CD4-positive, alpha-beta memory T cell (primary cell): ENCODE results near the gene FAM168B. TPM values are rescaled to one million over a fixed set of nuclear protein-coding genes. Genes with fewer than 3 reads are reported as not detected.

Source experiments
- CTCF ChIA-PET: fragments of 350-600 bp; sonication (Branson Sonifier 250); formaldehyde crosslinking; loops from one replicate; lab custom pipeline; 2021; ENCODE audit warnings: inconsistent platforms; ENCODE audit not compliant: partially characterized antibody; lab: Charles Lee
- POLR2A ChIA-PET: fragments of 350-600 bp; sonication (Branson Sonifier 250); formaldehyde crosslinking; loops from one replicate; lab custom pipeline; 2021; ENCODE audit not compliant: partially characterized antibody; lab: Charles Lee
- DNase-seq, 5 donors: peaks; one replicate each; pipeline versions ENCODE4 v3.0.0 to v3.0.0-alpha.2; 2020 to 2022; ENCODE audit warnings: mixed read lengths in 1 of 5
- H3K27ac ChIP-seq: one replicate; pipeline ENCODE4 v1.7.0; 2013; ENCODE audit warnings: low read depth, low read length
- H3K27me3 ChIP-seq: 2 replicates; pipeline ENCODE4 v1.7.0; 2013; ENCODE audit warnings: mild to moderate bottlenecking, low read length, moderate library complexity; ENCODE audit not compliant: insufficient read depth
- H3K36me3 ChIP-seq: 2 replicates; pipeline ENCODE4 v1.7.0; 2013; ENCODE audit warnings: mild to moderate bottlenecking, low read length, moderate library complexity; ENCODE audit not compliant: insufficient read depth
- H3K4me1 ChIP-seq: 2 replicates; pipeline ENCODE4 v1.7.0; 2013; ENCODE audit warnings: mild to moderate bottlenecking, low read length, moderate library complexity; ENCODE audit not compliant: insufficient read depth
- H3K4me3 ChIP-seq, 2 donors: one replicate each; pipeline ENCODE4 v1.7.0; 2013; ENCODE audit warnings: low read length in 2 of 2, mild to moderate bottlenecking in 1 of 2
- H3K9me3 ChIP-seq, 2 donors: one replicate each; pipeline ENCODE4 v1.7.0; 2013; ENCODE audit warnings: low read length in 2 of 2, control low read depth in 1 of 2; ENCODE audit not compliant: control insufficient read depth in 1 of 2
- H3K27ac Mint-ChIP-seq, 7 donors: one replicate each; pipeline ENCODE4 v1.8.0; 2020 to 2021; ENCODE audit warnings: mixed read lengths in 7 of 7, mild to moderate bottlenecking in 6 of 7, inconsistent platforms in 3 of 7, moderate library complexity in 3 of 7
- H3K27me3 Mint-ChIP-seq, 2 donors: one replicate each; pipeline ENCODE4 v1.8.0; 2020 to 2021; ENCODE audit warnings: mixed read lengths in 2 of 2
- H3K36me3 Mint-ChIP-seq, 2 donors: one replicate each; pipeline ENCODE4 v1.8.0; 2020 to 2021; ENCODE audit warnings: mixed read lengths in 2 of 2, inconsistent platforms in 1 of 2, mild to moderate bottlenecking in 1 of 2
- H3K4me1 Mint-ChIP-seq, 4 donors: one replicate each; pipeline ENCODE4 v1.8.0; 2020 to 2021; ENCODE audit warnings: mixed read lengths in 4 of 4, mild to moderate bottlenecking in 1 of 4
- H3K4me3 Mint-ChIP-seq, 8 donors: one replicate each; pipeline ENCODE4 v1.8.0; 2020 to 2021; ENCODE audit warnings: mixed read lengths in 8 of 8, mild to moderate bottlenecking in 7 of 8, moderate library complexity in 6 of 8, inconsistent platforms in 3 of 8
- H3K9me3 Mint-ChIP-seq, 8 donors: one replicate each; pipeline ENCODE4 v1.8.0; 2020 to 2021; ENCODE audit warnings: mixed read lengths in 8 of 8, mild to moderate bottlenecking in 5 of 8, inconsistent platforms in 3 of 8, moderate library complexity in 1 of 8
- intact Hi-C: fragments of 100-400 bp; cut with micrococcal nuclease; formaldehyde crosslinking; loops from one replicate; pipeline ENCODE4 v1.15.1; 2023
- polyA plus RNA-seq, 2 donors: library from polyadenylated mRNA; unstranded; fragments of 300-500 nt; fragmentation: Illumina TruSeq; gene quantifications; one replicate each; pipeline ENCODE4 v1.2.3, GENCODE V29; 2021
- total RNA-seq, 2 experiments: library from RNA; stranded (reverse); gene quantifications; one replicate each; pipeline ENCODE4 v1.2.3, GENCODE V29; 2021

Gene FAM168B
- total and polyA plus RNA-seq, 4 experiments from 2014 or later: 17.4 to 81.0 (median 58.3) TPM

- CTCF ChIA-PET: no interaction called here
- H3K36me3 ChIP-seq: no peaks in the 10 kb centered on the region
- H3K27me3 ChIP-seq: no peaks in the 10 kb centered on the region
- no peak overlapping the region for H3K27ac ChIP-seq
- POLR2A ChIA-PET: no interaction called here
- no peak overlapping the region for H3K4me3 ChIP-seq
- intact Hi-C loops: no loop called here
- DNase-seq: no peak
- H3K4me1 ChIP-seq: no peaks in the 10 kb centered on the region
- Mint-ChIP-seq H3K4me1 (peaks cover 0 to under 1% (median 0%) of the 10 kb centered on the region in 4 donors), H3K27ac (no peak overlapping the region), H3K36me3 (no peaks in the 10 kb centered on the region), H3K4me3 (no peak overlapping the region), H3K9me3 (peaks cover 0 to 6% (median 3%) of the 10 kb centered on the region in 8 donors), H3K27me3 (peaks cover 9 to 13% of the 10 kb centered on the region in 2 donors)
- H3K9me3 ChIP-seq: no peaks in the 10 kb centered on the region
Observed at GRCh38 chr2:131016826-131017741, 76.2 kb downstream of the FAM168B start.

- Mint-ChIP-seq H3K4me1 (peaks cover 7 to 13% (median 10%) of the 10 kb centered on the region in 4 donors), H3K27ac (no peak overlapping the region), H3K27me3 (peaks cover 8 to 16% of the 10 kb centered on the region in 2 donors), H3K36me3 (no peaks in the 10 kb centered on the region), H3K4me3 (no peak overlapping the region), H3K9me3 (no peaks in the 10 kb centered on the region)
- Histone ChIP-seq H3K27me3 (no peaks in the 10 kb centered on the region), H3K36me3 (no peaks in the 10 kb centered on the region), H3K9me3 (no peaks in the 10 kb centered on the region), H3K4me3 (no peak overlapping the region), H3K4me1 (peaks cover 8% of the 10 kb centered on the region), H3K27ac (no peak overlapping the region)
- ChIA-PET CTCF (no interaction called here), POLR2A (no interaction called here)
- intact Hi-C loops: no loop called here
- DNase-seq: no peak
Observed at GRCh38 chr2:131015764-131016163, 77.5 kb downstream of the FAM168B start.

GRCh38 chr2:131014141-131014540, 79.1 kb downstream of the FAM168B start:
- ChIA-PET POLR2A (no interaction called here), CTCF (no interaction called here)
- peaks cover 19% of the 10 kb centered on the region for H3K4me1 ChIP-seq
- no peak overlapping the region for H3K4me3 Mint-ChIP-seq
- no peak for DNase-seq
- H3K9me3 ChIP-seq: no peaks in the 10 kb centered on the region
- H3K36me3 Mint-ChIP-seq: no peaks in the 10 kb centered on the region
- H3K27ac ChIP-seq: no peak overlapping the region
- H3K27ac Mint-ChIP-seq: no peak overlapping the region
- H3K4me1 Mint-ChIP-seq: peaks cover 11 to 26% (median 21%) of the 10 kb centered on the region in 4 donors
- no peak overlapping the region for H3K4me3 ChIP-seq
- intact Hi-C loops: no loop called here
- H3K27me3 ChIP-seq: no peaks in the 10 kb centered on the region
- H3K27me3 Mint-ChIP-seq: peaks cover 8 to 21% of the 10 kb centered on the region in 2 donors
- H3K36me3 ChIP-seq: no peaks in the 10 kb centered on the region
- H3K9me3 Mint-ChIP-seq: peaks cover 0 to 2% (median 0%) of the 10 kb centered on the region in 8 donors

- H3K27me3 Mint-ChIP-seq: peaks cover 8 to 19% of the 10 kb centered on the region in 2 donors
- H3K27ac Mint-ChIP-seq: peak overlapping the region in 1 of 7 donors; percentile 2
- intact Hi-C loops: no loop called here
- peaks cover 0 to 4% (median 0%) of the 10 kb centered on the region in 8 donors for H3K9me3 Mint-ChIP-seq
- H3K27ac ChIP-seq: no peak overlapping the region
- CTCF ChIA-PET: interaction anchor here (1.1 kb wide), 1 partner anchor 10 kb away, joined by 3 read pairs; no protein-coding TSS in a partner anchor
- no peaks in the 10 kb centered on the region for H3K9me3 ChIP-seq
- H3K36me3 Mint-ChIP-seq: no peaks in the 10 kb centered on the region
- no peak for DNase-seq
- H3K4me3 ChIP-seq: no peak overlapping the region
- H3K4me1 Mint-ChIP-seq: peaks cover 11 to 26% (median 22%) of the 10 kb centered on the region in 4 donors
- H3K36me3 ChIP-seq: no peaks in the 10 kb centered on the region
- no peak overlapping the region for H3K4me3 Mint-ChIP-seq
- POLR2A ChIA-PET: interaction anchor here (1.3 kb wide), 1 partner anchor 30 kb away, joined by 6 read pairs; no protein-coding TSS in a partner anchor
- H3K27me3 ChIP-seq: no peaks in the 10 kb centered on the region
- H3K4me1 ChIP-seq: peaks cover 19% of the 10 kb centered on the region
Observed at GRCh38 chr2:131011486-131011885, 81.8 kb downstream of the FAM168B start.

- H3K27ac Mint-ChIP-seq: peak overlapping the region in 6 of 7 donors; percentile 32 to 89 (median 68)
- CTCF ChIA-PET: interaction anchor here (1.1 kb wide), 1 partner anchor 9 kb away, joined by 3 read pairs; no protein-coding TSS in a partner anchor
Observed at GRCh38 chr2:131010566-131010965, 82.7 kb downstream of the FAM168B start.

GRCh38 chr2:131009713-131010475, 83.4 kb downstream of the FAM168B start:
- Histone ChIP-seq H3K4me3 (no peak overlapping the region), H3K4me1 (peaks cover 19% of the 10 kb centered on the region), H3K9me3 (no peaks in the 10 kb centered on the region), H3K27ac (no peak overlapping the region), H3K27me3 (no peaks in the 10 kb centered on the region), H3K36me3 (no peaks in the 10 kb centered on the region)
- peaks cover 11 to 26% (median 22%) of the 10 kb centered on the region in 4 donors for H3K4me1 Mint-ChIP-seq
- no peaks in the 10 kb centered on the region for H3K36me3 Mint-ChIP-seq
- H3K9me3 Mint-ChIP-seq: peaks cover 0 to 4% (median 0%) of the 10 kb centered on the region in 8 donors
- POLR2A ChIA-PET: interaction anchor here (1.3 kb wide), 1 partner anchor 31 kb away, joined by 6 read pairs; no protein-coding TSS in a partner anchor
- intact Hi-C loops: no loop called here
- H3K4me3 Mint-ChIP-seq: peak overlapping the region in 4 of 8 donors; percentile 4 to 68 (median 7)
- CTCF ChIA-PET: no interaction called here
- peak overlapping the region in 5 of 7 donors; percentile 17 to 89 (median 32) for H3K27ac Mint-ChIP-seq
- H3K27me3 Mint-ChIP-seq: peaks cover 3 to 17% of the 10 kb centered on the region in 2 donors
- no peak for DNase-seq

More at GRCh38 chr2:131010566-131010965, 82.7 kb downstream of the FAM168B start:
- Mint-ChIP-seq H3K27me3 (peaks cover 3 to 17% of the 10 kb centered on the region in 2 donors), H3K36me3 (no peaks in the 10 kb centered on the region), H3K4me1 (peaks cover 11 to 26% (median 22%) of the 10 kb centered on the region in 4 donors), H3K9me3 (peaks cover 0 to 4% (median 0%) of the 10 kb centered on the region in 8 donors), H3K4me3 (peak overlapping the region in 7 of 8 donors; percentile 4 to 68 (median 63))
- Histone ChIP-seq H3K27ac (no peak overlapping the region), H3K9me3 (no peaks in the 10 kb centered on the region), H3K4me1 (peaks cover 19% of the 10 kb centered on the region), H3K27me3 (no peaks in the 10 kb centered on the region), H3K4me3 (no peak overlapping the region), H3K36me3 (no peaks in the 10 kb centered on the region)
- peak in 3 of 5 donors; percentile 20 to 36 (median 22) for DNase-seq
- POLR2A ChIA-PET: interaction anchor here (1.3 kb wide), 1 partner anchor 31 kb away, joined by 6 read pairs; no protein-coding TSS in a partner anchor
- intact Hi-C loops: no loop called here
